NOMO-1 treated with dmso at 0.1 percent for 144 hours (cell line): ENCODE data around the gene ANKRD34A.
"Not testable (repeated sequence)": the region's sequence is repeated elsewhere in the genome, so short reads cannot be mapped to it uniquely, and the experiment has no call there.

Experiments
- DNase-seq: peaks from one replicate; lab custom pipeline; 2025; ENCODE audit not compliant: unreplicated experiment; lab: John Stamatoyannopoulos, UW

Gene ANKRD34A

DNA sequence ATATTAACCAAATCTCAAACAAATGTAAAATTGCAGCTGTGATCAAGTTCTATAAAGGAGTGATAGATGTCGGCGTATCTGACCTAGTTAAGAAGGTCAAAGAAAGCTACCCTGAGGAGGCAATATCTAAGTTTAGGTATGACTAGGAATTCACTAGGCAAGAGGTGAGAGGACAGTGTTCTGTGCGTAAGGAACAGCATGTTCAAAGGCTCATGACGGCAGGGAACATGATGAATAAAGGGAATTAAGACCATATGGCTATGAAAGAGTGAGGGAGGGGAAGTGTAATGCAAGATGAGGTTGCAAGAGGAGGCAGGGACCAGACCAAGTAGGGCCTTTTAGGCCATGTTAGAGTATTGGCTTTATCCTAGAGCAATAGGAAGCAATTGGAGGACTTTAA is 15.2 kb downstream of the ANKRD34A start:
- DNase-seq: no peak

DNA sequence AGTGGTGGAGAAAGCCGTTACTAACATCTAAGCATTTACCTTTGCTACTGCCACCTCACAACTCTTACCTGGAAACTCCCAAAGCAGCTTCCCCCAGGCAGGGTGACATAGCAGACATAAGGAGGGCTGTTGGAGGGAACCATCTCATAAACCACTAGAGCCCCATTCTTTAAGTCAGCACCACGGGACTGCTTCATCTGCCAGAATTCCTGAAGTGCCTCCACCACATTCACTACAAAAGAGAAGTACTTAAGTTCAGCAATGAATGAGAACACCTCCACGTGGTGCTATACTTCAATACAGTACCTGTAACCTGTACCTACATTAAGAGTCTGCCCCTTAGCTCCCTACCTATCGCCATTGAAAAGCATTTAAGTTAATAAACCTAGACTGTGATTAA is 16.8 kb downstream of the ANKRD34A start:
- DNase-seq: no peak

DNA sequence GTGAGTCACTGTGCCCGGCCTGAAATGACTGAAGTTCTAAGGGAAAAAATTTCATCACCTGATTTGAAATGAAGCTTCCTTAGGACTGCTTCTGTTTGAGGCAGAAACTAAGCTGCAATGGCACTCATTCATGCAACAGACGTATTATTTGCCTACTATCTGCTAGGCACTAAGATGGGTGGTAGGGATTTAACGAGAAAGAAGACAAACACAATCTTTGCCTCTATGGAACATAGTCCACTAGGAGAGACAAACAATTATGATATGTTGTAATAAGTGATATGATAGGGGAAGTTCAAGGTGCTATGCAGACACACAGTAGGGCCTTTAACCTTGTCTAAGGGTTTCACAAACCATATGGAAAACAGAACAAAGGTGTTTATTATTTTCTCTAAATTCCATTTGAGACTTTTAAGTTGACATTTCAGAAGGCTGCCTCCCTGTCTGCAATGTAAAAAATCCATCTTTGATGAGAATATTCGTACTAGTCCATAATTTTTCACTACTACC is 17.8 kb downstream of the ANKRD34A start:
- no peak for DNase-seq

DNA sequence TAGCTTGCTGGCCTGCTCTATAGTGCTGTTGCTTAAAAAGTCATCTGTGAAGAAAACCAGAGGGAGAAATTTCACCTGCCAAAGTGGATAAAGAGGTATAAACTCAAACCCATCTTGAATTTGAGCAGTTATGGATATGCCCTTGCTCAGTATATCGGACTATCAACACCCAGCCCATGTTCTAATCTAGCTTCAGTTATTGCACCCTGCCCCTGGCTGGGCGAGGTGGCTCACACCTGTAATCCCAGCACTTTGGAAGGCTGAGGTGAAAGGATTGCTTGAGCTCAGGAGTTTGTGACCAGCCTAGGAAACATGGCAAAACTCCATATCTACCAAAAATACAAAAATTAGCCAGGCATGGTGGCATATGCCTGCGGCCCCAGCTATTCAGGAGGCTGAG is 19.8 kb downstream of the ANKRD34A start:
- no peak for DNase-seq

DNA sequence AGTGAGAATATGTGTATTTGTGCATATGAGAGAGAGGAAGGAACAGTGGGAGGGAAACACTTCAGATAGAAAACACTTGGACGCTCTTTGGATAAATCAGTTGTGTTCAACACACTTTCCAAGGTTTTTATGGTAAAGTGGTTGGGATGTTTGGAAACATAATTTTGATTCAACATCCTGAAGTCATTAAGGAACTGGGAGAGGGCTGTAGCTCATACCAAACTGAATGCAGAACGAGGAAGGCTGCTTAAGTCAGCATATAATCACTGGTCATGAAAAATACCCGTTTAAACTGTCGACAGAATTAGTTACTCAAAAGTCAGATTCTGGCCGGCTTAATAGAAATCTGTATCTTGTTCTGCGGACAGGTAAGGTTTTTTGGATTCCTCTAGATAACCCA is 21.5 kb downstream of the ANKRD34A start:
- DNase-seq: no peak

DNA sequence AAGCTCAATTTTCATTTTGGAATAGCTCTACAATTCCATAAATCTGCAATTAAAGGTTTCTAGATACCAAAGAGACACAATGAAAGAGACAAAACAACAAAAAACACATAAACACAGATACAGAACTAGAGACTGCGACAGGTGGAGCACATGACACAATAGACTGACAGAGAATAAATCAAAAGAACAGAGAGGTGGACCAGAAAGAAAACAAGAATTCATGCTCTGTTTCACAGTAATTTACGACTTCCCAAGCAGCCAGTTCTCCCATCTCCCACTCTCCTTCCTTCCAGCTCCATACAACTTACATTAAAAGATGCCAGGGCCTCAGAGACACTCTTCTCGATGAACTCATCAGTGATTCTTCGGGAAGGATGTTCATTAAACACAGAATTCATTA is 22.0 kb downstream of the ANKRD34A start:
- DNase-seq: no peak

DNA sequence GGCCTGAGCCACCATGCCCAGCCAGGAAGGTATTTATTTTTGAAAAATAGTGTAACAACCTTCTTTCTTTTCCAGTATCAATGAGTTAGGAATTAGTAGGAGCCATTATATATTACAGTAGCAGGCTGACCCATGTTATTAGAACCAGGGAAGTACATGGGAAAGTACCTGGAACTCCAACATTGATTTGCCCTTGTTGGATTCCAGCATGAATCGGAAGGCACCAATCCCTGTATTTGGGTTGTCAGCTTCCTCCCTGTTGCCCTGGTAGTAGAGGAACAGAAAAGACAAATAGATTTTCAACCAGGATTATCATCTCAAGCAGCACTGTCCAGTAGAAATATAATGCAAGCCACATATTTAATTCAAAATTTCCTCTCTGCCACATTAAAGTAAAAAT is 26.9 kb downstream of the ANKRD34A start:
- DNase-seq: no peak

DNA sequence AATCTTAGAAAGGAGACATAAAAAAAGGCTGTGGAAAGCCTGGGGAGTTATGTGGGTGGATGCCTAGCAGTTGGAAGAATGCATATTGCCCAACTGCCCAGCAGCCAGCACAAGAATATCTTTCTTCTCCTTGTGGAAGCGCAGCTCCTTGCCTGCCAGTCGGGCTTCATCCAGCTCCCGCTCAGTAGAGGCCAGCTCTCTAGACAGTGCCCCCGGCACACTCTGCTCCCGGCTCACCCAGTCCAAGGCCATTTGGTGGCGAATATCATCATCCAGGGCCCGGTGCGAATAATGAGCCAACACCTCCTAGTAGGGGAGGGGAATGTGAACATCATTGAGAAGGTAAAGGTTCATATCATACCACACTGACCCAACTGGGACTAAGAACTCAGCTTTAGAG is 28.1 kb downstream of the ANKRD34A start:
- DNase-seq: no peak

DNA sequence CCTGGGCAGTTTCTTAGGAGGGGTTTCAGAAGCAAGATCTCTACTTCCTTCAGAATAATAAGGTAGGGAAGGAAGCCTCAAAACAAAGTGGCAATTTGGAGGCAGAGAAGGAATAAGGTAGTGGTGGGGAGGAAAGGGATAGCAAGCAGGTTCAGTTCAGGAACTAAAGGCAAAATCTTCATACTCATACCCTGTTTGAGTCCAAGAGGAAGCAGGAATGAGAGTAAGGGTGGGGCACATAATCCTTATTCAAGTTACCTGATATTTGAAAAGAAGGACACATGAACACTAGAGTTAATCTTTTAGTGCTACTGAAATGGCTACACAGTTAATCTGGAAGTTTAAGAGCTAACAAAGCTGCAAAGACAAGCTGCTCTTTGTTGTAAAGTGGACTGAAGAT is 28.7 kb downstream of the ANKRD34A start:
- DNase-seq: no peak

DNA sequence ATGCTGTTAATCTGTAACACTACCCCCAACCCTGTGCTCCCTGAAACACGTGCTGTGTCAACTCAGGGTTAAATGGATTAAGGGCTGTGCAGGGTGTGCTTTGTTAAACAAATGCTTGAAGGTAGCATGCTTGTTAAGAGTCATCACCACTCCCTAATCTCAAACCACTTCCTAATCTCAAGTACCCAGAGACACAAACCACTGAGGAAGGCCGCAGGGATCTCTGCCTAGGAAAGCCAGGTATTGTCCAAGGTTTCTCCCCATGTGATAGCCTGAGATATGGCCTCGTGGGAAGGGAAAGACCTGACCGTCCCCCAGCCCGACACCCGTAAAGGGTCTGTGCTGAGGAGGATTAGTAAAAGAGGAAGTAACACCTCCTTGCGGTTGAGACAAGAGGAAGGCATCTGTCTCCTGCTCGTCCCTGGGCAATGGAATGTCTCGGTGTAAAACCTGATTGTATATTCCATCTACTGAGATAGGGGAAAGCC is 31.8 kb downstream of the ANKRD34A start:
- peak; percentile 17 for DNase-seq

DNA sequence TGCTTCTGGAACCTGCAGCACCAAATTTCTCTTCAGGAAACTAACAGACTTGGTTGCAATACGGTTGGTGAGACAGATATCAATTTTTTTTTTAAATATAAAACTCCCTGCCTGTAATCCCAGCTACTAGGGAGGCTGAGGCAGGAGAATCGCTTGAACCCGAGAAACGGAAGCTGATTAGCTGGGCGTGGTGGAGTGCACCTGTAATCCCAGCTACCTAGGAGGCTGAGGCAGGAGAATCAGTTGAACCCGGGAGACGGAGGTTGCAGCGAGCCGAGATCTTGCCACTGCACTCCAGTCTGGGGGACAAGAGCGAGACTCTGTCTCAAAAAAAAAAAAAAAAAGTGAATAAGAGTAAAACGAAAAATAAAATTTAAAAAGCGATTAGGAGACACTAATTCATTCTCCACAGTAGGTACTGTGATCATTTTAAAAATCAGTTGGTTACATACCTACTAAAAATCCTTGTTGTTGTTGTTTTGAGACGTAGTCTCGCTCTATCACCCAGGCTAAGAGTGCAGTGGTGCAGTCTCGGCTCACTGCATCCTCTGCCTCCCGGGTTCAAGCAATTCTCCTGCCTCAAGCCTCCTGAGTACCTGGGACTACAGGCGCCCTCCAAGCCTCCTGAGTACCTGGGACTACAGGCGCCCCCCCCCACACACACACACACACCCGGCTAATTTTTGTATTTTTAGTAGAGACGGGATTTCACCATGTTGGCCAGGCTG is 36.3 kb downstream of the ANKRD34A start:
- no peak for DNase-seq

DNA sequence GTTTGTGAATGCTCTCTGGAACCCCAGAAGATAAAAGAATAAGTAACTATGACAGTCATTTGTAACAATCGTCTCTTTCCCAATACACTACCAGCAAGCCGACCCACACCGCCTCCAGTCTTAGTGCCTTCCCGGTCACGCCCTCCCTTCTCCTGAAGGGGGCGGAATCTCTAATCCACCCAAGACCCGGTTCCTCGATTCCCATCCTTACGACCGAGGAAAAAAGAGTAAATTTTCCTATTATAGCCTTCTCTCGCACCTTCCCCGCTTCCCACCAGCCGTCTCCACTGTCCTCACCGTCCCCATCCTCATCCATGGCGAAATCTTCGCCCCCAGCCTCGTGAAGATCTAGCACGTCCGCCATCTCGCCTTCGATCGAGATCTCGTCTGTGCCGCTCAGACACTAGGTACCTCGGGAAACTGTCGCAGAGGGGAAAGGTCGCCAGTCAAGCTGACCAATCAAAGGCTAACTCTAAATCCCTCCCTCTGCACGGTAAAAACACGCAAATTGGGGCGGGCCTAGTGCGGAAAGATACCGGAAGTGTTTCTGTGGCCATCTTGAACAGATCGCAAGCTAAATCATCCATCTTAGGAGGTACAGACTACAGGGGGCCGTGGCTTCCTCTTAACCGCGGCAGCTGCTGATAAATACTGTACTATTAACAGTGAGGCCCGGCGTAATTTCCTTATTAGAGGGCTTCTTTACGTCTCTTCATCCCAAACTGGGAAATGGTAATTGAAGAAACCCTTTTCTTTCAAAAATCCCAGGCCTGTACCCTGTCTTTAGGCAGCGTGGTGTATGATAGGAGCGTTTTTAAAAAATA is 37.1 kb downstream of the ANKRD34A start, which contains the start of gene RBM8A:
Gene RBM8A (minus strand): TSS at position 422 of the 824 bp plus-strand sequence. CDS start 58 bp downstream, at position 364.
- DNase-seq: peak; percentile 99

DNA sequence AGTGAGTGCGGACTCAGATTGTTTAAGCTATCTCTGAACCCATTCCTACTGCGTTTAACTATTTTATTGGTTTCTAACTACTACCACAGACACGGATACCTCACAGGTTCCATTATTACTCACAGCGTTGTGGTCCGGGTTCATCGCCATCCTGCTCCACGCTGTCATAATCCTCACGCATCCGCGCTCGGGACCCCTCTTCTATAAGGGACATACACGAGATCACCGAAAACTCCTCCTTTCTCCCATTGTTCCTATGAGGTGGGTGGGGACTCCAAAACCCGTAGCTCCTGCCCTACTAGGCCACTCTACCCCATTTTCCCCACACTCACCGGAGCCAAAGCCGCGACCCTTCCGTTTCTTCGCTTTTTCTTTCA is 37.7 kb downstream of the ANKRD34A start:
- no peak for DNase-seq

DNA sequence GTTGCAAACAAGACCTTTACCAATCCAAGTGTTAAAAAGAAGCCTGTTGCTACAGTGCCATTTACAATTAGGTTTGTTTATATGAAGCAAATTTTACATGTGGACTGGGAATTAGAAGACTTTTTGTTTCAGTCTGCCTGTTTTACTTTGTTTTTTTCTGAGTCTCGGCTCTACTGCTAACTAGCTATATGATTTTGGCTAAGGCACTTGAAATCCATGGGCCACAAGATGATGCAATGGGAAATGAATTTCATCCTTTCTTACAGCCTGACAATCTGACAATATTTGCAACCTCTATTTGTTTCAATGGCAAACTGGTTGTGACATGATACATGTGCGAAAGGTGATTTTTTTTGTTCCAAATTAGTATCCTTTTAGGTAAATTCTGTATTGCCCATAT is 42.1 kb downstream of the ANKRD34A start:
- no peak for DNase-seq

DNA sequence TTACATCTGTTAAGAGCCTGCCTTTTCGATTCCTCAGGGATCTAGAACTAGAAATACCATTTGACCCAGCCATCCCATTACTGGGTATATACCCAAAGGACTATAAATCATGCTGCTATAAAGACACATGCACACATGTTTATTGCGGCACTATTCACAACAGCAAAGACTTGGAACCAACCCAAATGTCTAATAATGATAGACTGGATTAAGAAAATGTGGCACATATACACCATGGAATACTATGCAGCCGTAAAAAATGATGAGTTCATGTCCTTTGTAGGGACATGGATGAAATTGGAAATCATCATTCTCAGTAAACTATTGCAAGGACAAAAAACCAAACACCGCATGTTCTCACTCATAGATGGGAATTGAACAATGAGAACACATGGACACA is 44.1 kb downstream of the ANKRD34A start:
- not testable (repeated sequence) for DNase-seq

DNA sequence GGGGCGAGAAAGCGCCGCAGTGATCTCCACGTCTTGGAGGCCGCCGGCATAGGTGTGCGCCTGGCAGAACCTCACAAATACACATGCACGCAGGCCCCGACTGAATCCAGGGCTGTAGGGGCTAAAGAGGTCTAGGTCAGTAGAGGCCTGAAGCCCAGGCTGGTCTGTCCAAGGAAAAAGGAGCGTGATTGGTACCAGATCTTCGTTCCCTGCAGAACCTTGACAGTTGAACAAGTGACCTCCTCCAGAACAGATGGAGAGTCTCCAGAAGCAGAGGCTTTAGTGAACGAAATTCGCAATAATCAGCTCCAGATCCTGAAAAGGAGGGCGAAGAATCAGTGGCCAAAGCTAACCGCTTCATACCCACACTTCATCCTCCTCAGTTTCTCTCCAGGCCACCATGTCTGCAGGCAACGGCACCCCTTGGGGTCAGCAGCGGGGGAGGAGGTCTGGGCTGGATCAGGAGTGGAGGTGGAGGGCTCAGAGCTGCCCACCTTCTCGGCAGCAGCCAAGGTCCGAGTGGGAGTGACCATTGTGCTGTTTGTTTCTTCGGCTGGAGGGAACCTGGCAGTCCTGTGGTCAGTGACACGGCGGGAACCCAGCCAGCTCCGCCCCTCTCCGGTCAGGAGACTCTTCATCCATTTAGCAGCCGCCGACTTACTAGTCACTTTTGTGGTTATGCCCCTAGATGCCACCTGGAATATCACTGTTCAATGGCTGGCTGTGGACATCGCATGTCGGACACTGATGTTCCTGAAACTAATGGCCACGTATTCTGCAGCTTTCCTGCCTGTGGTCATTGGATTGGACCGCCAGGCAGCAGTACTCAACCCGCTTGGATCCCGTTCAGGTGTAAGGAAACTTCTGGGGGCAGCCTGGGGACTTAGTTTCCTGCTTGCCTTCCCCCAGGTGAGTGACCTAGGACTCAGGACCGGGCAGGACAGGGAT is 45.1 kb downstream of the ANKRD34A start:
- DNase-seq: peak; percentile 25

DNA sequence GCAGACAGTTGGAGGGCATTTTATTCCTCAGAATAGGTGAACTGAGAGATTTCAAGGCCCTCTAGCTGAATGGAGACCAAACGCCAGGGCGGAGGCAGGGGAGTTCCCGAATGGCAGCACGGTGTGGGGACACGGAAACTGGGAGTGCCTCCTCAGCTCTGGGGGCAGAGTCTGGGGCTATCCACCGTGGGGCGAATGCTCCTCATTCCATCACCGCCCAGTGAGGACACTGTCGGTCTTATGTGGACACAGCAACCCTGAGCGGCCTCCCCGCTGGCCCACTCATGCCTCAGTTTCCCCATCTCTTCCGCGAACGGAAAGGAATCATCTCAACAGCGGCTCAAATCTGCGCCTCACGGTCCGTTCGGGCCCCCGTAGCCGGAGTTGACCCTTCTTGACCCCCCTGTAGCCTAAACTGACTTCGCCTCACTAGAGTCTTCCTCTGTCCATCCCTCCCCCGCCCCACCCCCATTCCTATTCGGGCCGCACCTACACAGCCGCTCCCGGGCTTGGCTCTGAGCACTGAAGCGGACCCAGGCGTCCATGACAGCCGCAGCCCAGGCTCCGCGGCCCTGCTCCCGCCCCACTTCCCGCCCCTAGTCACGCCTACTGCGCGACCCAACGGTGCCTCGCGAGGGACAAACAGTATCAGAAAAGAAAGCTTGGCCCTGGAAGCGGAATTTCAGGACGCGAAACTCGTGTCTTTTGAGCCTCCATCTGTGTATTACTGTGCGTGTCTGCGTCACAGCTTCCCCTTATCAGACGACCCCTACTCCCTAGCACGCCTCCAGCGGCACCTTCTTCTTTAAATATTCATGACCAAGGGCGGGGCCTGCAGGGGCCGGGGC is 46.0 kb downstream of the ANKRD34A start, which contains the start of gene PEX11B:
Gene PEX11B (minus strand): TSS at position 574 of the 848 bp plus-strand sequence. CDS start 29 bp downstream, at position 545.
- DNase-seq: peak; percentile 83

DNA sequence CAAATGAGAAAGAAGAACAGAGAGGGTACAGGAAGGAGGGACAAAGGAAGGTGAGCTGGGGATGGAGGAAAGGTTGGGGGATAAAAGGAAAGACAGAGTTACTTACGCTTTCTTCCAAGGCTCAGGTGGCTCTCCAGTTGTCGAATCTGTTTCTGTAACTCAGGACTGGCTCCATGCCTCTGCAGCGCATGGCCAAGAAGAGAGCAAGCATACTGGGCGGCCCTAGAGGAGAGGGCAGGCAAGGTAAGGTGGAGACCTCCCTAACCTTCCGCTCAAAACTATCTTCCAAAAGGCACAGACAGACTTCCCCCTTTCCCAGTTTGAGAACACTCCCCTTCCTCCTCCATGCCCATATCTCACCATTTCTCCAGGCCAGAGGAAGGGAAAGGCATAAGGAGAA is 46.8 kb downstream of the ANKRD34A start:
- no peak for DNase-seq

DNA sequence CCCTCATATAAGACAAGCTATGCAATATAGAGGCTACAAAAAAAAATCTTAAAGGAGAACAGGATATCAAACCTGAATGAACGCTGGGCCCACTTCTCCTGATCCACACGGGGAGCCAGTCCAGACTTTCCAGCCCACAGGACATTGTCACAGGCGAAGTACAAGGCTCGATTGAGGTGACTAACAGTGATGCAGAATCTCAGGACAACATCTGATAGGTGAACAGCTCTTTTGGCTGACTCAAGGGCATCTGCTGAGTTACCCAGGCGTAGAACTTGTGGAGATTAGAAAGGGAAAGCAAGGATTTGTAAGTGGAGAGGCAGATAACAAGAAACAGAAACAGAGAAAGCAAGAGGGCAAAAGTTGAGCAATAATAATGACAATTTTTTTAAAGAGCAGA is 47.6 kb downstream of the ANKRD34A start:
- no peak for DNase-seq

DNA sequence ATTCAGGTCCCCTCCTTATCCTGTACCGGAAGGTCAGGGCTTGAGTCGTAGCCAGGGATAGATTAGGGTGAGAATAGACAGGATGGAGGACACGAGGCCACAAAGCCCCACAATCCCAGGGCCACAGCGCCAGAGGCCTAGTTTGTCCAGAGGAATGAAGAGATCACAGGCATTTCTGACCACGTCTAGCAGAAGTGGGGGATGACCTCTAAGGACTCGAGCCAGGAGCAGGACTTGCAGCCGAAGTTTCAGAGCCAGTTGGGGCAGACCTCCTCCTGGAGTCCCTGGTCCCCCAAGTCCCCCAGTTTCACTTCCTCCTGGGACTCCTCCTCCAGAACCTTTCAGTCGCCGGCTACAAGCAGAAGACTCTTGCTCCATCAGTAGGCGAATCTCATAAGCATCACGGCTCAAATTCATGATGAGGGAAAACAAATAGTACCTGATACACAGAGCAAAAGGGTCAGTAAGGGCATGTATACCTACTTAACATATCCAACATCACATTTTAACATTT is 52.2 kb downstream of the ANKRD34A start:
- DNase-seq: no peak
